ENCODE measurements around the gene CBLN3.
"Not testable (repeated sequence)": the region's sequence is repeated elsewhere in the genome, so short reads cannot be mapped to it uniquely, and the experiment has no call there.

Gene CBLN3

GRCh38 chr14:24429395-24430142 lies at the start of gene CBLN3, which contains the start of gene KHNYN:
TSS of gene CBLN3 (minus strand) at chr14:24429668. CDS start at chr14:24429054, 614 bp downstream.
TSS of gene KHNYN (plus strand) at chr14:24429954. CDS start at chr14:24430731, 777 bp downstream.
- peak; percentile 86 for DNase-seq

GRCh38 chr14:24475261-24475660 lies 45.8 kb upstream of the CBLN3 start:
- DNase-seq: no peak

GRCh38 chr14:24473211-24473610 lies 43.7 kb upstream of the CBLN3 start:
- DNase-seq: no peak

GRCh38 chr14:24470450-24470849 lies 41.0 kb upstream of the CBLN3 start:
- not testable (repeated sequence) for DNase-seq

- DNase-seq: no peak
These were observed 36.3 kb upstream of the CBLN3 start for GRCh38 chr14:24465805-24466204.

GRCh38 chr14:24465368-24465767 lies 35.9 kb upstream of the CBLN3 start:
- DNase-seq: no peak

- no peak for DNase-seq
These were observed 34.7 kb upstream of the CBLN3 start for GRCh38 chr14:24463884-24464785.

GRCh38 chr14:24463017-24463883 lies 33.8 kb upstream of the CBLN3 start:
- no peak for DNase-seq

GRCh38 chr14:24461336-24461735 lies 31.9 kb upstream of the CBLN3 start:
- DNase-seq: no peak

GRCh38 chr14:24459331-24459730 lies 29.9 kb upstream of the CBLN3 start:
- no peak for DNase-seq

GRCh38 chr14:24458736-24459135 lies 29.3 kb upstream of the CBLN3 start:
- DNase-seq: no peak

- no peak for DNase-seq
These were observed 27.5 kb upstream of the CBLN3 start for GRCh38 chr14:24456980-24457379.

GRCh38 chr14:24450828-24451227 lies 21.4 kb upstream of the CBLN3 start:
- not testable (repeated sequence) for DNase-seq

- no peak for DNase-seq
These were observed 13.7 kb upstream of the CBLN3 start for GRCh38 chr14:24443053-24443665.

GRCh38 chr14:24442240-24443052 lies 13.0 kb upstream of the CBLN3 start, which contains the start of gene SDR39U1:
TSS of gene SDR39U1 (minus strand) at chr14:24442776. CDS start at chr14:24442769, 7 bp downstream.
- DNase-seq: peak; percentile 94

- no peak for DNase-seq
These were observed 12.4 kb upstream of the CBLN3 start for GRCh38 chr14:24441904-24442239.

GRCh38 chr14:24441485-24441884 lies 12.0 kb upstream of the CBLN3 start:
- DNase-seq: no peak

- no peak for DNase-seq
These were observed 11.3 kb upstream of the CBLN3 start for GRCh38 chr14:24440606-24441399.

- DNase-seq: no peak
These were observed 10.6 kb upstream of the CBLN3 start for GRCh38 chr14:24439830-24440605.

- no peak for DNase-seq
These were observed 9.8 kb upstream of the CBLN3 start for GRCh38 chr14:24439257-24439656.

Measured in T1000 (cell line).